ENCODE results near the gene ACHE. TPM values are rescaled to one million over a fixed set of nuclear protein-coding genes. Genes with fewer than 3 reads are reported as not detected.
A peak's percentile ranks its signal among the peaks of the same experiment; 100 is the strongest.

ACHE gene
- polyA plus RNA-seq, 1 of the 3 experiments (the other 2 are of a cell fraction): 1.8 TPM

DNA sequence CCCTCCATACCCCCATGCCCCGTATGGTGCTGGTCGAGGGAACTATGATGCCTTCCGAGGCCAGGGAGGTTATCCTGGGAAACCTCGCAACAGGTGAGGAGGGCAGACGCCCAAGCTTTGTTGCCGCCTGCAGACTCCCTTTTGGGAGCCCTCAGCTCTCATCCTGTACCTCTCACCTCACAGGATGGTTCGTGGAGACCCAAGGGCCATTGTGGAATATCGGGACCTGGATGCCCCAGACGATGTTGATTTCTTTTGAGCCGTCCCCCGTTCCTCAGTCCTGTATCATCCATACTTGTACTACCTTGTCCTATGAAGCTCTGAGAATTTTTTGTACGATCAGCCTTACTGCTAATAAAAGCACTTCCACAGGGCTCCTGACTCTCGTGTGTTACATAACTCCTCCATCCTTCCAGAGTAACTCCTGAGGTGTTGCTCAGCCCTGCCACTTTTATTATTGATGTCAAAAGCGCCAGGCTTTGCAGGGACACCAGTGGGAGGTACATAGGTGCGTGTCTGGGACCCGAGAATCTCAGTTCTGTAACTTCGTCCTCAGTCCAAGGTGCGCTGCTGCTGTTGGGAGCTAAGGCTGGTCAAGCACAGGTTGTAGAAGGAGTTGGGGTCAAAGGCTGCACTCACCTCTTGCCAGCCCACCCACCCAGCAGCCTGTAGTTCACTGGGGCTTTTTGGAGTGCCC lies 7.2 kb downstream of the ACHE start:
- Histone ChIP-seq H3K27me3 (ENCODE audit: insufficient read depth) (no peaks in the 10 kb centered on the region), H4K20me1 (ENCODE audit: insufficient read depth) (peaks cover 12% of the 10 kb centered on the region), H3K36me3 (replicated peaks in 1 of 2; ENCODE audit: control insufficient read depth in 1 of 2, insufficient read depth in 2 of 2, low read length in 1 of 2) (peaks cover 40 to 55% of the 10 kb centered on the region in 2 experiments), H2AFZ (ENCODE audit: low read depth) (no peak overlapping the region), H3K27ac (ENCODE audit: low read depth in 2 of 2, low read length in 1 of 2) (peak overlapping the region; percentile 69 to 89; a peak in 3 of 4 replicates), H3K9ac (peak overlapping the region; percentile 85), H3K4me2 (peak overlapping the region; percentile 100), H3K79me2 (ENCODE audit: insufficient read depth) (peaks cover 46% of the 10 kb centered on the region), H3K4me3 (ENCODE audit: low read depth in 2 of 2, low read length in 1 of 2) (peak overlapping the region; percentile 75 to 78), H3K4me1 (ENCODE audit: control insufficient read depth in 1 of 2, insufficient read depth in 2 of 2, low read depth in 1 of 2, low read length in 1 of 2) (peaks cover 4 to 40% of the 10 kb centered on the region in 2 experiments), H3K9me2 (no peaks in the 10 kb centered on the region), H3K9me3 (no peaks in the 10 kb centered on the region), H3F3A (replicated peaks; ENCODE audit: insufficient read depth) (peaks cover 39% of the 10 kb centered on the region)
- 74% methylated on average over 16 of the region's 18 CpGs for WGBS (ENCODE audit: low lambda C conversion rate)
- ChIA-PET CTCF (interaction anchor here (0.7 to 4.9 kb wide), 8 partner anchors 9 to 189 kb away, joined by 3 to 16 read pairs (median 4); partner anchors contain the start of genes POP7, SLC12A9 and SRRT), POLR2A (interaction anchor here (5.8 kb wide), 1 partner anchor 12 kb away, joined by 126 read pairs; the partner anchor contains the start of gene SRRT)
- peak; percentile 39 for DNase-seq
- TF ChIP-seq FOSL2 (IDR thresholded peaks at IDR 0.05; ENCODE audit: borderline replicate concordance, low read depth) (no peak), GABPA (IDR thresholded peaks at IDR 0.05; ENCODE audit: low read depth) (no peak), TEAD4 (IDR thresholded peaks at IDR 0.05; ENCODE audit: borderline replicate concordance, insufficient read depth) (no peak), SIN3A (IDR thresholded peaks at IDR 0.05; ENCODE audit: borderline replicate concordance, low read depth, low read length) (no peak), MEF2A (IDR thresholded peaks at IDR 0.05; ENCODE audit: borderline replicate concordance, low read depth) (no peak), SMC3 (IDR thresholded peaks at IDR 0.05; ENCODE audit: low read depth, low read length) (no peak)
- TF ChIP-seq, protein P1, sequence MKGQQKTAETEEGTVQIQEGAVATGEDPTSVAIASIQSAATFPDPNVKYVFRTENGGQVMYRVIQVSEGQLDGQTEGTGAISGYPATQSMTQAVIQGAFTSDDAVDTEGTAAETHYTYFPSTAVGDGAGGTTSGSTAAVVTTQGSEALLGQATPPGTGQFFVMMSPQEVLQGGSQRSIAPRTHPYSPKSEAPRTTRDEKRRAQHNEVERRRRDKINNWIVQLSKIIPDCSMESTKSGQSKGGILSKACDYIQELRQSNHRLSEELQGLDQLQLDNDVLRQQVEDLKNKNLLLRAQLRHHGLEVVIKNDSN (IDR thresholded peaks at IDR 0.05; ENCODE audit: borderline replicate concordance, low read depth): no peak
- TF ChIP-seq, protein P2, sequence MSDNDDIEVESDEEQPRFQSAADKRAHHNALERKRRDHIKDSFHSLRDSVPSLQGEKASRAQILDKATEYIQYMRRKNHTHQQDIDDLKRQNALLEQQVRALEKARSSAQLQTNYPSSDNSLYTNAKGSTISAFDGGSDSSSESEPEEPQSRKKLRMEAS (IDR thresholded peaks at IDR 0.05; ENCODE audit: low read depth): no peak

DNA sequence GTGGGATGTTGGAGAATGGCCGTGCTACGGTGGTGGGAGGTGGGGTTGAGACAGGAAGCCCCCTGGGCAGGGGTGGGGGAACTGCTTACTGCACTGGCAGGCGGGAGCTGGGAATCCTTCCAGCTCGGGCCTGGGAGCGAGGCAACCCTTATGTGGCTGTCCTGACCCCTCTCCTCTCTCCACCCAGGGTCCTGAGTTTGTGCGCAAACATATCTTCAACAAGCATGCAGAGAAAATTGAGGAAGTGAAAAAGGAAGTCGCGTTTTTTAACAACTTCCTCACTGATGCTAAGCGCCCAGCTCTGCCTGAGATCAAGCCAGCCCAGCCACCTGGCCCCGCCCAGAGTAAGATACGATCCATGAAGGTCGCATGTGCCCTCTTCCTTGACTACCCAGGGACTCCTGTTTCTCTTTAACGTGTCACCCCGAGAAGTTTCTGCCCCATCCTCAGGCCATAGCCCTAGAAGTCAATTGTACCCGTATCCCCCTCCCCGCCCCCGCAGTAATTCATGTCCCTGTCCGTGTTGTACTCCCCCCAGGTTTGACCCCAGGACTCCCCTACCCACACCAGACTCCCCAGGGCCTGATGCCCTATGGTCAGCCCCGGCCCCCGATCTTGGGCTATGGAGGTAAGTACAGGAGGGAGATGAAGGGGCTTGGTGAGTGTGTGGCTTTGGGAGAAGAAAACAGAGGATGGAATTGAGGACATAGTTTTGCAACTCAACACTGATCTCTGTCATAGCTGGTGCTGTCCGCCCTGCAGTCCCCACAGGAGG lies 8.0 kb downstream of the ACHE start:
- Histone ChIP-seq H3K9ac (no peak overlapping the region), H3K27me3 (ENCODE audit: insufficient read depth) (no peaks in the 10 kb centered on the region), H3K9me3 (no peaks in the 10 kb centered on the region), H3K4me1 (ENCODE audit: control insufficient read depth in 1 of 2, insufficient read depth in 2 of 2, low read depth in 1 of 2, low read length in 1 of 2) (peaks cover 4 to 40% of the 10 kb centered on the region in 2 experiments), H4K20me1 (ENCODE audit: insufficient read depth) (peaks cover 12% of the 10 kb centered on the region), H3K4me3 (ENCODE audit: low read depth in 2 of 2, low read length in 1 of 2) (peak overlapping the region in 1 of 2 experiments; percentile 78; a peak in 2 of 4 replicates), H3K9me2 (no peaks in the 10 kb centered on the region), H2AFZ (ENCODE audit: low read depth) (no peak overlapping the region), H3K27ac (ENCODE audit: low read depth in 2 of 2, low read length in 1 of 2) (peak overlapping the region in 1 of 2 experiments; percentile 16; a peak in 2 of 4 replicates), H3K4me2 (peak overlapping the region; percentile 100), H3K79me2 (ENCODE audit: insufficient read depth) (peaks cover 48% of the 10 kb centered on the region), H3F3A (replicated peaks; ENCODE audit: insufficient read depth) (peaks cover 40% of the 10 kb centered on the region), H3K36me3 (replicated peaks in 1 of 2; ENCODE audit: control insufficient read depth in 1 of 2, insufficient read depth in 2 of 2, low read length in 1 of 2) (peaks cover 45 to 62% of the 10 kb centered on the region in 2 experiments)
- POLR2A ChIA-PET: interaction anchor here (5.8 kb wide), 1 partner anchor 11 kb away, joined by 126 read pairs; the partner anchor contains the start of gene SRRT
- DNase-seq: peak; percentile 54
- 84% methylated on average over 21 of the region's 21 CpGs for WGBS (ENCODE audit: low lambda C conversion rate)
- CTCF ChIA-PET: interaction anchor here (1.1 to 4.9 kb wide), 7 partner anchors 10 to 190 kb away, joined by 3 to 16 read pairs (median 3); partner anchors contain the start of genes SLC12A9 and SRRT
- TF ChIP-seq, protein P2 (IDR thresholded peaks at IDR 0.05; ENCODE audit: low read depth): no peak
- TF ChIP-seq JUND (IDR thresholded peaks at IDR 0.05) (no peak), NFIC (IDR thresholded peaks at IDR 0.05; ENCODE audit: borderline replicate concordance) (no peak), ELF1 (IDR thresholded peaks at IDR 0.05) (0 out of 2 replicates have a peak, but pooled peaks have one; percentile 13), GATA2 (CRISPR knock-in tag; IDR thresholded peaks at IDR 0.05) (no peak), FOXM1 (IDR thresholded peaks at IDR 0.05; ENCODE audit: low read depth) (no peak), YY1 (IDR thresholded peaks at IDR 0.05; ENCODE audit: low read depth) (no peak), RXRA (IDR thresholded peaks at IDR 0.05; ENCODE audit: borderline replicate concordance, low read depth) (no peak), POLR2AphosphoS5 (IDR thresholded peaks at IDR 0.05; ENCODE audit: low read depth, low read length) (no peak)
- TF ChIP-seq, protein P3, sequence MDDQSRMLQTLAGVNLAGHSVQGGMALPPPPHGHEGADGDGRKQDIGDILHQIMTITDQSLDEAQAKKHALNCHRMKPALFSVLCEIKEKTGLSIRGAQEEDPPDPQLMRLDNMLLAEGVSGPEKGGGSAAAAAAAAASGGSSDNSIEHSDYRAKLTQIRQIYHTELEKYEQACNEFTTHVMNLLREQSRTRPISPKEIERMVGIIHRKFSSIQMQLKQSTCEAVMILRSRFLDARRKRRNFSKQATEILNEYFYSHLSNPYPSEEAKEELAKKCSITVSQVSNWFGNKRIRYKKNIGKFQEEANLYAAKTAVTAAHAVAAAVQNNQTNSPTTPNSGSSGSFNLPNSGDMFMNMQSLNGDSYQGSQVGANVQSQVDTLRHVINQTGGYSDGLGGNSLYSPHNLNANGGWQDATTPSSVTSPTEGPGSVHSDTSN (IDR thresholded peaks at IDR 0.05): peak; percentile 30; the same call in 1 of the 2 replicates
- TF ChIP-seq, protein P4, sequence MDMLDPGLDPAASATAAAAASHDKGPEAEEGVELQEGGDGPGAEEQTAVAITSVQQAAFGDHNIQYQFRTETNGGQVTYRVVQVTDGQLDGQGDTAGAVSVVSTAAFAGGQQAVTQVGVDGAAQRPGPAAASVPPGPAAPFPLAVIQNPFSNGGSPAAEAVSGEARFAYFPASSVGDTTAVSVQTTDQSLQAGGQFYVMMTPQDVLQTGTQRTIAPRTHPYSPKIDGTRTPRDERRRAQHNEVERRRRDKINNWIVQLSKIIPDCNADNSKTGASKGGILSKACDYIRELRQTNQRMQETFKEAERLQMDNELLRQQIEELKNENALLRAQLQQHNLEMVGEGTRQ (IDR thresholded peaks at IDR 0.05; ENCODE audit: borderline replicate concordance, low read depth, low read length): no peak
- TF ChIP-seq, protein P1 (IDR thresholded peaks at IDR 0.05; ENCODE audit: borderline replicate concordance, low read depth): no peak
- TF ChIP-seq, protein P5, sequence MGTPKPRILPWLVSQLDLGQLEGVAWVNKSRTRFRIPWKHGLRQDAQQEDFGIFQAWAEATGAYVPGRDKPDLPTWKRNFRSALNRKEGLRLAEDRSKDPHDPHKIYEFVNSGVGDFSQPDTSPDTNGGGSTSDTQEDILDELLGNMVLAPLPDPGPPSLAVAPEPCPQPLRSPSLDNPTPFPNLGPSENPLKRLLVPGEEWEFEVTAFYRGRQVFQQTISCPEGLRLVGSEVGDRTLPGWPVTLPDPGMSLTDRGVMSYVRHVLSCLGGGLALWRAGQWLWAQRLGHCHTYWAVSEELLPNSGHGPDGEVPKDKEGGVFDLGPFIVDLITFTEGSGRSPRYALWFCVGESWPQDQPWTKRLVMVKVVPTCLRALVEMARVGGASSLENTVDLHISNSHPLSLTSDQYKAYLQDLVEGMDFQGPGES (IDR thresholded peaks at IDR 0.05; ENCODE audit: low read depth, low read length): no peak

Data from SK-N-SH (cell line).